WTC11 (cell line): ENCODE measurements around the gene KLHDC8A.

Source experiments
- CBFB ChIP-seq: sonication (generic); formaldehyde crosslinking; IDR thresholded peaks from 2 replicates; pipeline ENCODE4 v1.8.1; 2022; ENCODE audit warnings: mild to moderate bottlenecking, low read depth, missing genetic modification reagents
- ELF4 ChIP-seq: sonication (generic); formaldehyde crosslinking; IDR thresholded peaks from 2 replicates; pipeline ENCODE4 v1.8.1; 2022; ENCODE audit warnings: low read depth, mild to moderate bottlenecking, moderate library complexity, missing genetic modification reagents
- GABPB1 ChIP-seq: sonication (generic); formaldehyde crosslinking; IDR thresholded peaks from 2 replicates; pipeline ENCODE4 v1.8.1; 2023; ENCODE audit warnings: mild to moderate bottlenecking, missing genetic modification reagents
- IRF2 ChIP-seq: sonication (generic); formaldehyde crosslinking; IDR thresholded peaks from 2 replicates; pipeline ENCODE4 v1.8.0; 2022; ENCODE audit warnings: low read depth, missing genetic modification reagents, borderline replicate concordance
- OVOL2 ChIP-seq: fragments of 250-450 bp; sonication (Bioruptor Pico); IDR thresholded peaks from 2 replicates; pipeline ENCODE4 v1.9.0; 2021; ENCODE audit warnings: mild to moderate bottlenecking, borderline replicate concordance
- SMAD3 ChIP-seq: sonication (generic); formaldehyde crosslinking; IDR thresholded peaks from 2 replicates; pipeline ENCODE4 v1.8.0; 2022; ENCODE audit warnings: missing genetic modification reagents, mild to moderate bottlenecking, borderline replicate concordance
- ZBTB21 ChIP-seq: sonication (generic); formaldehyde crosslinking; IDR thresholded peaks from 2 replicates; pipeline ENCODE4 v1.8.1; 2023; ENCODE audit warnings: mild to moderate bottlenecking, missing genetic modification reagents, borderline replicate concordance
- TF ChIP-seq, protein P1 (sequence below): fragments of 200-600 bp; IDR thresholded peaks from 2 replicates; pipeline ENCODE4 v1.8.0; 2022; ENCODE audit warnings: antibody characterized with exemption
- TF ChIP-seq, protein P2 (sequence below): sonication (generic); formaldehyde crosslinking; IDR thresholded peaks from 2 replicates; pipeline ENCODE4 v1.8.0; 2022; ENCODE audit warnings: mild to moderate bottlenecking, missing genetic modification reagents
- TF ChIP-seq, protein P3 (sequence below): sonication (generic); formaldehyde crosslinking; IDR thresholded peaks from 2 replicates; pipeline ENCODE4 v1.8.1; 2022; ENCODE audit warnings: missing genetic modification reagents, borderline replicate concordance
- TF ChIP-seq, protein P4 (sequence below): sonication (generic); formaldehyde crosslinking; IDR thresholded peaks from 2 replicates; pipeline ENCODE4 v1.8.0; 2022; ENCODE audit warnings: mild to moderate bottlenecking, missing genetic modification reagents
- TF ChIP-seq, protein P5 (sequence below): sonication (generic); formaldehyde crosslinking; IDR thresholded peaks from 2 replicates; pipeline ENCODE4 v1.8.0; 2023; ENCODE audit warnings: missing genetic modification reagents
- TF ChIP-seq, protein P6 (sequence below): fragments of 250-450 bp; sonication (Bioruptor Pico); IDR thresholded peaks from 2 replicates; pipeline ENCODE4 v2.1.2; 2022; ENCODE audit warnings: mild to moderate bottlenecking, moderate library complexity
- TF ChIP-seq, protein P7 (sequence below): fragments of 250-450 bp; sonication (Bioruptor Pico); conservative IDR thresholded peaks from 2 replicates; pipeline ENCODE4 v1.9.0; 2021; ENCODE audit warnings: mild to moderate bottlenecking

DNA sequence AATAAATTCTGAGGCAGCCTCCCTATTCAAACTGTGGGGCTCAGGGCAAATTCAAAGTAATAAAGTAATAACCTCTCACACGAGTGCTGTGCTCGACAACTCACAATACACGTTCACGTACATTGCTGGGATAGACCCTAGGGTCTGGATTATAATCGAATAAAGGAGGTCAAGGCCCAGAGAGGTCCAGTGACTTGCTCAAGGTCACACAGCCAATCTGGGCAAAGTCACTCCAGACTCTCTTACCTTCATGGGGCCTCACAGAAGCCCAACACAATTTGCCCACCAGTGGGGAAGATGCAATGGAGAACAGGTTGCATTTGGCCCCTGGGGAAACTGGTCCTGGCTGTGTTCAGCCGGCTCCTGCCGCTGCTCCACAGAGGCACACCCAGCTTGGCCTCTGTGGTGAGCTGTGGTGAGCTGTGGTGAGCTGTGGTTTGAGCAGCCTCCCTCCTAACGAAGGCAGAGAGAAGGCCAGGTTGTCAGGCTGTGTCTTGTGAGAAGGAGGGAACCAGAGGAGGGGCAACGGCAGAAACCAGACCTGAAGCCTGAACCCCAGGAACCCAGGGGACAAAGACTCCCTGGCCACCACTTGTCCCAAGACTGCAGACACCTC lies 70.3 kb downstream of the KLHDC8A start:
- TF ChIP-seq, protein P1, sequence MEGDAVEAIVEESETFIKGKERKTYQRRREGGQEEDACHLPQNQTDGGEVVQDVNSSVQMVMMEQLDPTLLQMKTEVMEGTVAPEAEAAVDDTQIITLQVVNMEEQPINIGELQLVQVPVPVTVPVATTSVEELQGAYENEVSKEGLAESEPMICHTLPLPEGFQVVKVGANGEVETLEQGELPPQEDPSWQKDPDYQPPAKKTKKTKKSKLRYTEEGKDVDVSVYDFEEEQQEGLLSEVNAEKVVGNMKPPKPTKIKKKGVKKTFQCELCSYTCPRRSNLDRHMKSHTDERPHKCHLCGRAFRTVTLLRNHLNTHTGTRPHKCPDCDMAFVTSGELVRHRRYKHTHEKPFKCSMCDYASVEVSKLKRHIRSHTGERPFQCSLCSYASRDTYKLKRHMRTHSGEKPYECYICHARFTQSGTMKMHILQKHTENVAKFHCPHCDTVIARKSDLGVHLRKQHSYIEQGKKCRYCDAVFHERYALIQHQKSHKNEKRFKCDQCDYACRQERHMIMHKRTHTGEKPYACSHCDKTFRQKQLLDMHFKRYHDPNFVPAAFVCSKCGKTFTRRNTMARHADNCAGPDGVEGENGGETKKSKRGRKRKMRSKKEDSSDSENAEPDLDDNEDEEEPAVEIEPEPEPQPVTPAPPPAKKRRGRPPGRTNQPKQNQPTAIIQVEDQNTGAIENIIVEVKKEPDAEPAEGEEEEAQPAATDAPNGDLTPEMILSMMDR, result no peak
- TF ChIP-seq ZBTB21 (no peak), ELF4 (CRISPR knock-in tag) (no peak), GABPB1 (no peak), CBFB (CRISPR knock-in tag) (no peak), IRF2 (CRISPR knock-in tag) (no peak), SMAD3 (CRISPR knock-in tag) (no peak), OVOL2 (CRISPR knock-in tag) (no peak)
- TF ChIP-seq, protein P2, sequence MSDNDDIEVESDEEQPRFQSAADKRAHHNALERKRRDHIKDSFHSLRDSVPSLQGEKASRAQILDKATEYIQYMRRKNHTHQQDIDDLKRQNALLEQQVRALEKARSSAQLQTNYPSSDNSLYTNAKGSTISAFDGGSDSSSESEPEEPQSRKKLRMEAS (CRISPR knock-in tag), result no peak
- TF ChIP-seq, protein P3, sequence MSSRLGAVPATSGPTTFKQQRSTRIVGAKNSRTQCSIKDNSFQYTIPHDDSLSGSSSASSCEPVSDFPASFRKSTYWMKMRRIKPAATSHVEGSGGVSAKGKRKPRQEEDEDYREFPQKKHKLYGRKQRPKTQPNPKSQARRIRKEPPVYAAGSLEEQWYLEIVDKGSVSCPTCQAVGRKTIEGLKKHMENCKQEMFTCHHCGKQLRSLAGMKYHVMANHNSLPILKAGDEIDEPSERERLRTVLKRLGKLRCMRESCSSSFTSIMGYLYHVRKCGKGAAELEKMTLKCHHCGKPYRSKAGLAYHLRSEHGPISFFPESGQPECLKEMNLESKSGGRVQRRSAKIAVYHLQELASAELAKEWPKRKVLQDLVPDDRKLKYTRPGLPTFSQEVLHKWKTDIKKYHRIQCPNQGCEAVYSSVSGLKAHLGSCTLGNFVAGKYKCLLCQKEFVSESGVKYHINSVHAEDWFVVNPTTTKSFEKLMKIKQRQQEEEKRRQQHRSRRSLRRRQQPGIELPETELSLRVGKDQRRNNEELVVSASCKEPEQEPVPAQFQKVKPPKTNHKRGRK (CRISPR knock-in tag), result no peak
- TF ChIP-seq, protein P4, sequence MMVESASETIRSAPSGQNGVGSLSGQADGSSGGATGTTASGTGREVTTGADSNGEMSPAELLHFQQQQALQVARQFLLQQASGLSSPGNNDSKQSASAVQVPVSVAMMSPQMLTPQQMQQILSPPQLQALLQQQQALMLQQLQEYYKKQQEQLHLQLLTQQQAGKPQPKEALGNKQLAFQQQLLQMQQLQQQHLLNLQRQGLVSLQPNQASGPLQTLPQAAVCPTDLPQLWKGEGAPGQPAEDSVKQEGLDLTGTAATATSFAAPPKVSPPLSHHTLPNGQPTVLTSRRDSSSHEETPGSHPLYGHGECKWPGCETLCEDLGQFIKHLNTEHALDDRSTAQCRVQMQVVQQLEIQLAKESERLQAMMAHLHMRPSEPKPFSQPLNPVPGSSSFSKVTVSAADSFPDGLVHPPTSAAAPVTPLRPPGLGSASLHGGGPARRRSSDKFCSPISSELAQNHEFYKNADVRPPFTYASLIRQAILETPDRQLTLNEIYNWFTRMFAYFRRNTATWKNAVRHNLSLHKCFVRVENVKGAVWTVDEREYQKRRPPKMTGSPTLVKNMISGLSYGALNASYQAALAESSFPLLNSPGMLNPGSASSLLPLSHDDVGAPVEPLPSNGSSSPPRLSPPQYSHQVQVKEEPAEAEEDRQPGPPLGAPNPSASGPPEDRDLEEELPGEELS (CRISPR knock-in tag), result no peak
- TF ChIP-seq, protein P5, sequence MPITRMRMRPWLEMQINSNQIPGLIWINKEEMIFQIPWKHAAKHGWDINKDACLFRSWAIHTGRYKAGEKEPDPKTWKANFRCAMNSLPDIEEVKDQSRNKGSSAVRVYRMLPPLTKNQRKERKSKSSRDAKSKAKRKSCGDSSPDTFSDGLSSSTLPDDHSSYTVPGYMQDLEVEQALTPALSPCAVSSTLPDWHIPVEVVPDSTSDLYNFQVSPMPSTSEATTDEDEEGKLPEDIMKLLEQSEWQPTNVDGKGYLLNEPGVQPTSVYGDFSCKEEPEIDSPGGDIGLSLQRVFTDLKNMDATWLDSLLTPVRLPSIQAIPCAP (CRISPR knock-in tag), result no peak
- TF ChIP-seq, protein P6, sequence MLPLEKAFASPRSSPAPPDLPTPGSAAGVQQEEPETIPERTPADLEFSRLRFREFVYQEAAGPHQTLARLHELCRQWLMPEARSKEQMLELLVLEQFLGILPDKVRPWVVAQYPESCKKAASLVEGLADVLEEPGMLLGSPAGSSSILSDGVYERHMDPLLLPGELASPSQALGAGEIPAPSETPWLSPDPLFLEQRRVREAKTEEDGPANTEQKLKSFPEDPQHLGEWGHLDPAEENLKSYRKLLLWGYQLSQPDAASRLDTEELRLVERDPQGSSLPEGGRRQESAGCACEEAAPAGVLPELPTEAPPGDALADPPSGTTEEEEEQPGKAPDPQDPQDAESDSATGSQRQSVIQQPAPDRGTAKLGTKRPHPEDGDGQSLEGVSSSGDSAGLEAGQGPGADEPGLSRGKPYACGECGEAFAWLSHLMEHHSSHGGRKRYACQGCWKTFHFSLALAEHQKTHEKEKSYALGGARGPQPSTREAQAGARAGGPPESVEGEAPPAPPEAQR, result no peak
- TF ChIP-seq, protein P7, sequence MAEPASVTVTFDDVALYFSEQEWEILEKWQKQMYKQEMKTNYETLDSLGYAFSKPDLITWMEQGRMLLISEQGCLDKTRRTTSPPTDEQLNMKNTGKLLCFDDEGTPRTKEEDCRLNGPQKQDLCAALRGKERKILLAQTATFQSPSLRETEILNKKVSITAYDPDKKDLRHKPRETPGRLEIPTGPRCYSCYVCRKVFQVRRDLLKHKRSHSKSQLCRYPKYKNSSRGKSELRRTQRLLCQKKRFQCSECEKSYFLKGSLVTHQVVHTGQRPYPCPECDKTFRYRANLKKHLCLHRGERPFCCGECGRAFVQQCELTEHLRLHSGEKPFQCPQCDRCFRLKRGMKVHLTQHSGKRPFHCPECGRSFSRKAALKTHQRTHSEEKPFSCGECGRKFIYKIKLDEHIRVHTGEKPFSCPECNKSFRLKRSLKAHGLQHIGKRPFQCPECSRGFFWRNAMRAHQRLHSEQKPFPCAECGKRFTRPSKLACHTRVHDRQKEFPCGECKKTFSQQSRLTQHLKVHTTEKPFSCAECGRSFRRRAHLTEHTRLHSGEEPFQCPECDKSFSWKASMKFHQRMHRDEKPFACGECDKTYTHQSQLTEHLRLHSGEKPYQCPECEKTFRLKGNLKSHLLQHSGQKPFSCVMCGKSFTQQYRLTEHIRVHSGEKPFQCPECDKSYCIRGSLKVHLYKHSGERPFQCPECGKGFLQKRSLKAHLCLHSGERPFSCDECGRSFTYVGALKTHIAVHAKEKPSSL (CRISPR knock-in tag), result no peak
